ENCODE measurements around the gene VPS13C.

Gene VPS13C

GRCh38 chr15:61824291-61824690 lies 236.0 kb downstream of the VPS13C start:
- no peak overlapping the region for H3K4me3 ChIP-seq (ENCODE audit: low read length in 2 of 2)
- H3K9ac ChIP-seq (ENCODE audit: low read length in 2 of 2): no peak overlapping the region
- H3K36me3 ChIP-seq (ENCODE audit: control insufficient read depth in 2 of 2, insufficient read depth in 2 of 2, low read length in 2 of 2): no peaks in the 10 kb centered on the region
- peaks cover 0 to 3% of the 10 kb centered on the region in 2 donors for H3K9me3 ChIP-seq (ENCODE audit: control insufficient read depth in 2 of 2, low read length in 2 of 2)
- H3K27me3 ChIP-seq (ENCODE audit: control insufficient read depth in 1 of 2, insufficient read depth in 2 of 2, low read length in 2 of 2): peaks cover 0 to 6% of the 10 kb centered on the region in 2 donors
- no peaks in the 10 kb centered on the region for H3K4me1 ChIP-seq (ENCODE audit: control insufficient read depth, insufficient read depth, low read length)
- no peak overlapping the region for H3K27ac ChIP-seq (ENCODE audit: low read length)

GRCh38 chr15:61822511-61822910 lies 237.7 kb downstream of the VPS13C start:
- Histone ChIP-seq H3K4me3 (ENCODE audit: low read length in 2 of 2) (no peak overlapping the region), H3K27me3 (ENCODE audit: control insufficient read depth in 1 of 2, insufficient read depth in 2 of 2, low read length in 2 of 2) (peaks cover 0 to 6% of the 10 kb centered on the region in 2 donors), H3K4me1 (ENCODE audit: control insufficient read depth, insufficient read depth, low read length) (no peaks in the 10 kb centered on the region), H3K9ac (ENCODE audit: low read length in 2 of 2) (no peak overlapping the region), H3K9me3 (ENCODE audit: control insufficient read depth in 2 of 2, low read length in 2 of 2) (peaks cover 0 to 3% of the 10 kb centered on the region in 2 donors), H3K36me3 (ENCODE audit: control insufficient read depth in 2 of 2, insufficient read depth in 2 of 2, low read length in 2 of 2) (no peaks in the 10 kb centered on the region), H3K27ac (ENCODE audit: low read length) (no peak overlapping the region)

- Histone ChIP-seq H3K4me3 (ENCODE audit: low read length in 2 of 2) (no peak overlapping the region), H3K27me3 (ENCODE audit: control insufficient read depth in 1 of 2, insufficient read depth in 2 of 2, low read length in 2 of 2) (peaks cover 0 to 6% of the 10 kb centered on the region in 2 donors), H3K36me3 (ENCODE audit: control insufficient read depth in 2 of 2, insufficient read depth in 2 of 2, low read length in 2 of 2) (no peaks in the 10 kb centered on the region), H3K9me3 (ENCODE audit: control insufficient read depth in 2 of 2, low read length in 2 of 2) (peaks cover 0 to 3% of the 10 kb centered on the region in 2 donors), H3K4me1 (ENCODE audit: control insufficient read depth, insufficient read depth, low read length) (no peaks in the 10 kb centered on the region), H3K9ac (ENCODE audit: low read length in 2 of 2) (no peak overlapping the region), H3K27ac (ENCODE audit: low read length) (no peak overlapping the region)
These were observed 239.3 kb downstream of the VPS13C start for GRCh38 chr15:61820951-61821350.

GRCh38 chr15:61820212-61820611 lies 240.0 kb downstream of the VPS13C start:
- peaks cover 0 to 3% of the 10 kb centered on the region in 2 donors for H3K9me3 ChIP-seq (ENCODE audit: control insufficient read depth in 2 of 2, low read length in 2 of 2)
- H3K4me1 ChIP-seq (ENCODE audit: control insufficient read depth, insufficient read depth, low read length): no peaks in the 10 kb centered on the region
- no peaks in the 10 kb centered on the region for H3K36me3 ChIP-seq (ENCODE audit: control insufficient read depth in 2 of 2, insufficient read depth in 2 of 2, low read length in 2 of 2)
- H3K27me3 ChIP-seq (ENCODE audit: control insufficient read depth in 1 of 2, insufficient read depth in 2 of 2, low read length in 2 of 2): peaks cover 0 to 10% of the 10 kb centered on the region in 2 donors
- H3K9ac ChIP-seq (ENCODE audit: low read length in 2 of 2): no peak overlapping the region
- no peak overlapping the region for H3K27ac ChIP-seq (ENCODE audit: low read length)
- no peak overlapping the region for H3K4me3 ChIP-seq (ENCODE audit: low read length in 2 of 2)

- peaks cover 0 to 3% of the 10 kb centered on the region in 2 donors for H3K9me3 ChIP-seq (ENCODE audit: control insufficient read depth in 2 of 2, low read length in 2 of 2)
- H3K4me1 ChIP-seq (ENCODE audit: control insufficient read depth, insufficient read depth, low read length): no peaks in the 10 kb centered on the region
- no peak overlapping the region for H3K27ac ChIP-seq (ENCODE audit: low read length)
- no peak overlapping the region for H3K9ac ChIP-seq (ENCODE audit: low read length in 2 of 2)
- peaks cover 0 to 10% of the 10 kb centered on the region in 2 donors for H3K27me3 ChIP-seq (ENCODE audit: control insufficient read depth in 1 of 2, insufficient read depth in 2 of 2, low read length in 2 of 2)
- H3K36me3 ChIP-seq (ENCODE audit: control insufficient read depth in 2 of 2, insufficient read depth in 2 of 2, low read length in 2 of 2): no peaks in the 10 kb centered on the region
- no peak overlapping the region for H3K4me3 ChIP-seq (ENCODE audit: low read length in 2 of 2)
These were observed 240.9 kb downstream of the VPS13C start for GRCh38 chr15:61819386-61819785.

- no peak overlapping the region for H3K27ac ChIP-seq (ENCODE audit: low read length)
- no peak overlapping the region for H3K9ac ChIP-seq (ENCODE audit: low read length in 2 of 2)
- H3K27me3 ChIP-seq (ENCODE audit: control insufficient read depth in 1 of 2, insufficient read depth in 2 of 2, low read length in 2 of 2): peaks cover 0 to 10% of the 10 kb centered on the region in 2 donors
- no peaks in the 10 kb centered on the region for H3K4me1 ChIP-seq (ENCODE audit: control insufficient read depth, insufficient read depth, low read length)
- peaks cover 0 to 3% of the 10 kb centered on the region in 2 donors for H3K9me3 ChIP-seq (ENCODE audit: control insufficient read depth in 2 of 2, low read length in 2 of 2)
- H3K4me3 ChIP-seq (ENCODE audit: low read length in 2 of 2): no peak overlapping the region
- no peaks in the 10 kb centered on the region for H3K36me3 ChIP-seq (ENCODE audit: control insufficient read depth in 2 of 2, insufficient read depth in 2 of 2, low read length in 2 of 2)
These were observed 241.4 kb downstream of the VPS13C start for GRCh38 chr15:61818801-61819200.

- Histone ChIP-seq H3K27ac (ENCODE audit: low read length) (no peak overlapping the region), H3K4me3 (ENCODE audit: low read length in 2 of 2) (no peak overlapping the region), H3K27me3 (ENCODE audit: control insufficient read depth in 1 of 2, insufficient read depth in 2 of 2, low read length in 2 of 2) (peaks cover 0 to 10% of the 10 kb centered on the region in 2 donors), H3K4me1 (ENCODE audit: control insufficient read depth, insufficient read depth, low read length) (no peaks in the 10 kb centered on the region), H3K9ac (ENCODE audit: low read length in 2 of 2) (no peak overlapping the region), H3K9me3 (ENCODE audit: control insufficient read depth in 2 of 2, low read length in 2 of 2) (no peaks in the 10 kb centered on the region), H3K36me3 (ENCODE audit: control insufficient read depth in 2 of 2, insufficient read depth in 2 of 2, low read length in 2 of 2) (no peaks in the 10 kb centered on the region)
These were observed 243.4 kb downstream of the VPS13C start for GRCh38 chr15:61816856-61817255.

GRCh38 chr15:61815356-61816083 lies 244.7 kb downstream of the VPS13C start:
- Histone ChIP-seq H3K36me3 (ENCODE audit: control insufficient read depth in 2 of 2, insufficient read depth in 2 of 2, low read length in 2 of 2) (no peaks in the 10 kb centered on the region), H3K27me3 (ENCODE audit: control insufficient read depth in 1 of 2, insufficient read depth in 2 of 2, low read length in 2 of 2) (peaks cover 0 to 8% of the 10 kb centered on the region in 2 donors), H3K4me3 (ENCODE audit: low read length in 2 of 2) (no peak overlapping the region), H3K4me1 (ENCODE audit: control insufficient read depth, insufficient read depth, low read length) (no peaks in the 10 kb centered on the region), H3K9me3 (ENCODE audit: control insufficient read depth in 2 of 2, low read length in 2 of 2) (no peaks in the 10 kb centered on the region), H3K9ac (ENCODE audit: low read length in 2 of 2) (no peak overlapping the region), H3K27ac (ENCODE audit: low read length) (no peak overlapping the region)

GRCh38 chr15:61812476-61812875 lies 247.8 kb downstream of the VPS13C start:
- peaks cover 0 to 6% of the 10 kb centered on the region in 2 donors for H3K27me3 ChIP-seq (ENCODE audit: control insufficient read depth in 1 of 2, insufficient read depth in 2 of 2, low read length in 2 of 2)
- H3K36me3 ChIP-seq (ENCODE audit: control insufficient read depth in 2 of 2, insufficient read depth in 2 of 2, low read length in 2 of 2): no peaks in the 10 kb centered on the region
- H3K4me1 ChIP-seq (ENCODE audit: control insufficient read depth, insufficient read depth, low read length): no peaks in the 10 kb centered on the region
- H3K9ac ChIP-seq (ENCODE audit: low read length in 2 of 2): no peak overlapping the region
- H3K9me3 ChIP-seq (ENCODE audit: control insufficient read depth in 2 of 2, low read length in 2 of 2): no peaks in the 10 kb centered on the region
- H3K4me3 ChIP-seq (ENCODE audit: low read length in 2 of 2): no peak overlapping the region
- no peak overlapping the region for H3K27ac ChIP-seq (ENCODE audit: low read length)

- Histone ChIP-seq H3K4me3 (ENCODE audit: low read length in 2 of 2) (no peak overlapping the region), H3K27ac (ENCODE audit: low read length) (no peak overlapping the region), H3K27me3 (ENCODE audit: control insufficient read depth in 1 of 2, insufficient read depth in 2 of 2, low read length in 2 of 2) (peaks cover 0 to 6% of the 10 kb centered on the region in 2 donors), H3K9ac (ENCODE audit: low read length in 2 of 2) (no peak overlapping the region), H3K9me3 (ENCODE audit: control insufficient read depth in 2 of 2, low read length in 2 of 2) (no peaks in the 10 kb centered on the region), H3K4me1 (ENCODE audit: control insufficient read depth, insufficient read depth, low read length) (no peaks in the 10 kb centered on the region), H3K36me3 (ENCODE audit: control insufficient read depth in 2 of 2, insufficient read depth in 2 of 2, low read length in 2 of 2) (no peaks in the 10 kb centered on the region)
These were observed 248.3 kb downstream of the VPS13C start for GRCh38 chr15:61811952-61812351.

- no peak overlapping the region for H3K27ac ChIP-seq (ENCODE audit: low read length)
- H3K9ac ChIP-seq (ENCODE audit: low read length in 2 of 2): no peak overlapping the region
- no peak overlapping the region for H3K4me3 ChIP-seq (ENCODE audit: low read length in 2 of 2)
- no peaks in the 10 kb centered on the region for H3K36me3 ChIP-seq (ENCODE audit: control insufficient read depth in 2 of 2, insufficient read depth in 2 of 2, low read length in 2 of 2)
- H3K27me3 ChIP-seq (ENCODE audit: control insufficient read depth in 1 of 2, insufficient read depth in 2 of 2, low read length in 2 of 2): peaks cover 0 to 2% of the 10 kb centered on the region in 2 donors
- H3K4me1 ChIP-seq (ENCODE audit: control insufficient read depth, insufficient read depth, low read length): no peaks in the 10 kb centered on the region
- no peaks in the 10 kb centered on the region for H3K9me3 ChIP-seq (ENCODE audit: control insufficient read depth in 2 of 2, low read length in 2 of 2)
These were observed 251.0 kb downstream of the VPS13C start for GRCh38 chr15:61809216-61809615.
